NCI-H2196 treated with DMSO at 0.1 percent for 48 hours (cell line): ENCODE data around the gene NXPE2.

Experiments
- DNase-seq: peaks from one replicate; lab custom pipeline; 2025; ENCODE audit not compliant: unreplicated experiment; lab: John Stamatoyannopoulos, UW

NXPE2 gene

GRCh38 chr11:114738954-114739353, 60.6 kb downstream of the NXPE2 start:
- DNase-seq = peak; percentile 52

- no peak for DNase-seq
Observed at GRCh38 chr11:114745150-114745671, 66.9 kb downstream of the NXPE2 start.

GRCh38 chr11:114746013-114746412, 67.7 kb downstream of the NXPE2 start:
- no peak for DNase-seq
